Gastrocnemius medialis (tissue), 4 donors: ENCODE results near the gene STK36. TPM values are rescaled to one million over a fixed set of nuclear protein-coding genes. Genes with fewer than 3 reads are reported as not detected.

Experiments
- ATAC-seq, 2 donors: fragments of 150-250 bp; one replicate each; pipeline ENCODE4 v1.9.1; 2016
- DNase-seq, 2 donors: peaks; one replicate each; pipeline ENCODE4 v3.0.0-alpha.2; 2019
- H3K27ac ChIP-seq, 4 donors: fragments of 200-600 bp; sonication (generic); 1 replicate in 1 of 4; 2 replicates in 3 of 4; pipeline ENCODE4 v1.5.1; 2016 to 2018; ENCODE audit warnings: mild to moderate bottlenecking in 2 of 4, moderate library complexity in 1 of 4
- H3K27me3 ChIP-seq, 3 donors: fragments of 200-600 bp; sonication (generic) in 2 of 3; 1 replicate in 1 of 3; 2 replicates in 2 of 3; pipeline versions ENCODE4 v1.5.1 to v1.6.0; 2016 to 2019; ENCODE audit warnings: mild to moderate bottlenecking in 1 of 3, moderate library complexity in 1 of 3
- H3K36me3 ChIP-seq, 2 donors: fragments of 200-600 bp; sonication (generic) in 1 of 2; one replicate each; pipeline ENCODE4 v1.5.1; 2017 to 2018
- H3K4me1 ChIP-seq, 2 donors: fragments of 200-600 bp; sonication (generic) in 1 of 2; one replicate each; pipeline ENCODE4 v1.5.1; 2016 to 2017; ENCODE audit warnings: mild to moderate bottlenecking in 2 of 2
- H3K4me3 ChIP-seq, 4 donors: fragments of 200-600 bp; sonication (generic) in 3 of 4; 1 replicate in 1 of 4; 2 replicates in 3 of 4; pipeline ENCODE4 v1.5.1; 2016 to 2019; ENCODE audit warnings: mild to moderate bottlenecking in 2 of 4
- H3K9me3 ChIP-seq, 3 donors: fragments of 200-600 bp; sonication (generic) in 2 of 3; 1 replicate in 1 of 3; 2 replicates in 2 of 3; pipeline ENCODE4 v1.5.1; 2016 to 2019
- CTCF ChIP-seq, 5 experiments: fragments of 450-650 bp in 3 of 5; fragments of 200-600 bp in 2 of 5; sonication (generic) in 2 of 5; IDR thresholded peaks in 4 of 5; conservative IDR thresholded peaks in 1 of 5; 1 replicate in 4 of 5; 2 replicates in 1 of 5; pipeline ENCODE4 v1.5.1; 2016 to 2019; ENCODE audit warnings: antibody characterized with exemption in 5 of 5, mild to moderate bottlenecking in 3 of 5, moderate library complexity in 3 of 5
- POLR2A ChIP-seq, 2 donors: fragments of 450-650 bp; IDR thresholded peaks; one replicate each; pipeline ENCODE4 v1.6.1; 2017; ENCODE audit warnings: antibody characterized with exemption in 2 of 2, mild to moderate bottlenecking in 2 of 2, moderate library complexity in 2 of 2
- in situ Hi-C, 4 donors: fragments of 200-750 bp; cut with MboI; loops; one replicate each; pipeline versions ENCODE4 v1.15.0 to v1.8.0; 2017; ENCODE audit warnings: low sequenced_read_pairs in 4 of 4
- intact Hi-C: fragments of 100-400 bp; cut with DNase I; formaldehyde crosslinking; loops from one replicate; pipeline ENCODE4 v1.15.1; 2023; ENCODE audit warnings: low total_unique reads
- total RNA-seq, 4 donors: library from RNA; depleted of rRNA; stranded (reverse); fragments of >200 nt; gene quantifications; one replicate each; pipeline versions ENCODE4 v1.1.0 to v1.2.3, GENCODE V29; 2016

Gene STK36
- total RNA-seq, 4 donors from 2014 or later = 3.0 to 16.3 (median 7.6) TPM

DNA sequence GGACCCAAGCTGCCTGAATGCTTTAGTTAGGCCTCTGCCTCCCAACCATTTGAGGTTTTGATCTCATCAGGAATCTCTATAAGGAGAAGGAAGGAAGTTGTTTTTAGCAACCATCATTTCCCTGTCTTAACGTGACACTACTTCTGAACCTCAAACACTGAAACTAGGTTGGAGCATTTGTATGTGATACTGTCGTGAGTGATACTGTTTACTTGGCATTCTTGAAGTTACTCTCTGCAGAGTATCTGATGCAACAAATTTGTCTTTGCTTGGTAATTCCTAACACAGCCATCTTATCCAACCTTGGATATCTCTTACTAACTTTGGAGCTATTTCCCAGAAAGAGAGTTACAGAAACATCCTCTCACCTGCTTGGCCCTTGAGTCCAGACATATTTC is 60.9 kb downstream of the STK36 start:
- peak overlapping the region in 1 of 4 donors; percentile 42 for H3K27ac ChIP-seq
- H3K36me3 ChIP-seq = peaks cover 0 to 4% of the 10 kb centered on the region in 2 donors
- no peaks in the 10 kb centered on the region for H3K9me3 ChIP-seq
- DNase-seq (no peak), ATAC-seq (no peak)
- peaks cover 0 to 7% of the 10 kb centered on the region in 2 donors for H3K4me1 ChIP-seq
- intact Hi-C loops = loop anchor here (5.0 kb wide), 1 partner anchor 45 kb away; no protein-coding TSS in a partner anchor
- no peaks in the 10 kb centered on the region for H3K27me3 ChIP-seq
- in situ Hi-C loops = no loop called here
- TF ChIP-seq POLR2A (IDR thresholded peaks at IDR 0.05) (no peak), CTCF (IDR thresholded peaks at IDR 0.05 in 4 of 5, conservative IDR thresholded peaks at IDR 0.05 in 1 of 5) (no peak)
- H3K4me3 ChIP-seq = no peak overlapping the region

DNA sequence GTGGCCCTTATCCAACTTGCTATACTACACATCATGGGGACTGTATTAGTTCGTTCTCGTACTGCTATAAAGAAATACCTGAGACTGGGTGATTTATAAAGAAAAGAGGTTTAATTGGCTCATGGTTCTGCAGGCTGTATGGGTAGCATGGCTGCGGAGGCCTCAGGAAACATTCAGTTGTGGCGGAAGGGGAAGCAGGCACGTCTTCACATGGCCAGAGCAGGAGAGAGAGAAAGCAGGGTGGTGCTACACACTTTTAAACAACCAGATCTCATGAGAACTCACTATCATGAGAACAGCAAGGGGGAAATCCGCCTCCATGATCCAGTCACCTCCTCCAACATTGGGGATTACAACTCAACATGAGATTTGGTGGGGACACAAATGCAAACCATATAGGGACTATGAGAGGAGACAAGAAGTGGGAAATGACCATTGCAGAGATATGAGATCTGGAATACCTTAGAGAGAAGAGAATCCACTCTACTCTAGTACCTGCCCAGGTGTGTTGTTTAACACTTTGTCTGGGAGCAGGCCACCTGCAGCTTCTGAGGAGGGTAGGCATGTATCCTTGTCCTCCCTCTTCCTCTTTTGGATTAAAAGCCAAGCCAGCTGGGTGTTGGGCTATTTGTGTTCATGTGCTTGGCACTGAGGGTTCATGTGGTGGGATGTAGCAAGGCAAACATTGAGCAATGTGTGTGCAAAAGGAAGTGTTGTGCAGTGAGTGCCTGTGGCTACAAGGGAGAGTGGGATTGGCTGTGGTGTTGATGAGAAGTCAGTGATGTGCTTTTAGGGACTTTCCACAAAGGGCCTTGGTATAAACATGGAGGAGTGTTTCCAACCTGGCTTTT is 61.5 kb downstream of the STK36 start:
- Histone ChIP-seq H3K27me3 (no peaks in the 10 kb centered on the region), H3K27ac (peak overlapping the region in 1 of 4 donors; percentile 28), H3K4me1 (peaks cover 0 to 7% of the 10 kb centered on the region in 2 donors), H3K9me3 (no peaks in the 10 kb centered on the region), H3K4me3 (no peak overlapping the region), H3K36me3 (peaks cover 0 to 10% of the 10 kb centered on the region in 2 donors)
- in situ Hi-C loops = no loop called here
- ATAC-seq (peak; percentile 38 to 64), DNase-seq (peak in 1 of 2 donors; percentile 46)
- TF ChIP-seq POLR2A (IDR thresholded peaks at IDR 0.05) (peak in 1 of 2 donors; percentile 8), CTCF (IDR thresholded peaks at IDR 0.05 in 4 of 5, conservative IDR thresholded peaks at IDR 0.05 in 1 of 5) (no peak)
- intact Hi-C loops = loop anchor here (5.0 kb wide), 1 partner anchor 44 kb away; no protein-coding TSS in a partner anchor

DNA sequence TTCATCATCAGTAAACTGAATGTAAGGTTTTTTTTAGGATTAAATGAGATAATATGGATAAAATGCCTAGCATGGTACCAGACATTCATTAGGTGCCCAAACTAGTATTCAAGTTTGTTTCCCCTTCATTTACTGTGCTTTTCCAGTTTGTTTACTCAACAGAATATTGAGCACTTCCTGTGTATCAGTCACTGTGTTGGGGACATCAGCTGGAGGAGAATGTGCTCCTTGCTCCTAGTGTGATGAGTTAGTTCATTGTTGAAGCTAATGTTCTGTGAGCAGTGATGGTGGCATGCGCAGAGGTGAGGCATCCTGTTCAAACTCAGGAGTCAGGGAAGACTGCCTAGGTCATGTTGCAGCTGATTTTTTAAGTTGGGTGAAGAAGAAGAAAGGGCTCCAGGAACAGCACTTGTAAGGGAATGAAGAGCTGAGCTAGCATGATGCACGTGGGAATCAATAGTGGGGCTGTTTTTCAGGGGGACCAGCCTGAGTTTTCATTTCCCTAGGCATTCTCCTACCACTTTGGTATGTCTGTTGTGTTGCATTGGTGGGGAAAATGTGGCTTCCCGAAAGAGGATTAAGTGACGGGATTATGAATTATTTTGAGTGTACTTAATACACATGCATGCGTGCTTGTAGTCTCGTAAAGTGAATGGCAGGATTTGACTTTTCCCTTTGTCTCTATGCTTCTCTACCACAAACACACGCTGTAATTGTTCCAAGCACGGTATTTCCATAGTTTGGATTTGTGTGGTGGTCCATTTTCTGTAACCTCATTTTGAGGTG is 62.5 kb downstream of the STK36 start:
- no peaks in the 10 kb centered on the region for H3K27me3 ChIP-seq
- H3K9me3 ChIP-seq = no peaks in the 10 kb centered on the region
- in situ Hi-C loops (no loop called here), intact Hi-C loops (loop anchor here (5.0 kb wide), 1 partner anchor 43 kb away; no protein-coding TSS in a partner anchor)
- TF ChIP-seq CTCF (IDR thresholded peaks at IDR 0.05 in 4 of 5, conservative IDR thresholded peaks at IDR 0.05 in 1 of 5) = no peak
- DNase-seq (no peak), ATAC-seq (no peak)
- H3K36me3 ChIP-seq = peaks cover 0 to 18% of the 10 kb centered on the region in 2 donors
- no peak overlapping the region for H3K4me3 ChIP-seq
- H3K27ac ChIP-seq = peak overlapping the region in 1 of 4 donors; percentile 28
- peaks cover 0 to 7% of the 10 kb centered on the region in 2 donors for H3K4me1 ChIP-seq

DNA sequence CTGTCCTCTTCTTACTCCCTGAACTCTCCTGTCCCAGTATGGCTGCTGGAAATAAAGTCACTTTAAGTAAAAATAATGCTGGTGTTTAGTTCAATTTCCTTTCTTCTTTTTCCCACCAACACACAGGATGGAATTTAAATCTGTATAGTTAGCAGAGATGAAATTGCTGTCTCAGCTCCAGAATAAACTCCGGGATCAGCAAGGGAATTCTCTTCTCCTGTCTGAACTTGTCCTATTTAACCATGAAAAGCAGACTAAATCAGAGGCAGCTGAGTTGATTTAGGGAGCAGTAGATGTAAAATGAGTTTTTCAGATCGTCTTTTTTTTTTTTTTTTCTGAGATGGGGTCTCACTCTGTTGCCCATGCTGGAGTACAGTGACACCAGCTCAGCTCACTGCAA is 64.6 kb downstream of the STK36 start:
- Histone ChIP-seq H3K36me3 (peaks cover 0 to 30% of the 10 kb centered on the region in 2 donors), H3K4me1 (peaks cover 0 to 4% of the 10 kb centered on the region in 2 donors), H3K9me3 (no peaks in the 10 kb centered on the region), H3K27ac (no peak overlapping the region), H3K27me3 (no peaks in the 10 kb centered on the region), H3K4me3 (no peak overlapping the region)
- in situ Hi-C loops (no loop called here), intact Hi-C loops (no loop called here)
- TF ChIP-seq POLR2A (IDR thresholded peaks at IDR 0.05) = no peak
- no peak for TF ChIP-seq CTCF (IDR thresholded peaks at IDR 0.05 in 4 of 5, conservative IDR thresholded peaks at IDR 0.05 in 1 of 5)
- DNase-seq = no peak
- ATAC-seq = no peak
